Lower leg skin (tissue), 3 donors: ENCODE data around the gene ZNF318.

Experiments used
- CTCF ChIP-seq, 3 donors: fragments of 450-650 bp; IDR thresholded peaks; one replicate each; pipeline ENCODE4 v1.5.1; 2016; ENCODE audit warnings: antibody characterized with exemption in 3 of 3, mild to moderate bottlenecking in 3 of 3, moderate library complexity in 2 of 3
- POLR2A ChIP-seq, 2 donors: fragments of 450-650 bp; IDR thresholded peaks; one replicate each; pipeline ENCODE4 v1.6.1; 2016 to 2017; ENCODE audit warnings: antibody characterized with exemption in 2 of 2, mild to moderate bottlenecking in 1 of 2, moderate library complexity in 1 of 2

- TF ChIP-seq CTCF (IDR thresholded peaks at IDR 0.05) (no peak), POLR2A (IDR thresholded peaks at IDR 0.05) (no peak)
Observed at GRCh38 chr6:43401730-43402129, 32.3 kb upstream of the ZNF318 start.
